Mesendoderm (in vitro differentiated cells): ENCODE data around the gene USP47.

Experiments used
- DNase-seq: peaks from one replicate; pipeline ENCODE4 v3.0.0; 2013
- H2AK5ac ChIP-seq: 2 replicates; pipeline ENCODE4 v1.6.1; 2013; ENCODE audit warnings: low read length, inconsistent platforms
- H2BK120ac ChIP-seq: 2 replicates; pipeline ENCODE4 v1.6.1; 2013; ENCODE audit warnings: low read depth, mild to moderate bottlenecking, low read length, moderate library complexity, mixed read lengths
- H2BK15ac ChIP-seq: replicated peaks from 2 replicates; pipeline ENCODE4 v1.6.1; 2013; ENCODE audit warnings: low read depth, mild to moderate bottlenecking, moderate library complexity
- H2BK5ac ChIP-seq: 2 replicates; pipeline ENCODE4 v1.6.1; 2013; ENCODE audit warnings: low read length, inconsistent platforms
- H3K18ac ChIP-seq: 2 replicates; pipeline ENCODE4 v1.6.1; 2013; ENCODE audit warnings: mild to moderate bottlenecking, low read length, mixed read lengths
- H3K23ac ChIP-seq: one replicate; pipeline ENCODE4 v1.6.1; 2013; ENCODE audit warnings: low read length
- H3K27ac ChIP-seq: 2 replicates; pipeline ENCODE4 v1.5.1; 2013; ENCODE audit warnings: low read depth, mild to moderate bottlenecking, inconsistent platforms, low read length, moderate library complexity
- H3K27me3 ChIP-seq: 2 replicates; pipeline ENCODE4 v1.6.1; 2013; ENCODE audit warnings: low read length, control low read depth, mild to moderate bottlenecking, inconsistent platforms; ENCODE audit not compliant: insufficient read depth, poor library complexity
- H3K36me3 ChIP-seq: 2 replicates; pipeline ENCODE4 v1.6.1; 2013; ENCODE audit warnings: low read length, inconsistent platforms; ENCODE audit not compliant: control insufficient read depth, insufficient read depth
- H3K4ac ChIP-seq: one replicate; pipeline ENCODE4 v1.6.1; 2013; ENCODE audit warnings: low read depth, mild to moderate bottlenecking, low read length, moderate library complexity
- H3K4me1 ChIP-seq: 2 replicates; pipeline ENCODE4 v1.6.1; 2013; ENCODE audit warnings: low read depth, low read length, inconsistent platforms; ENCODE audit not compliant: control insufficient read depth
- H3K4me2 ChIP-seq: 2 replicates; pipeline ENCODE4 v1.6.1; 2013; ENCODE audit warnings: low read length
- H3K4me3 ChIP-seq: 2 replicates; pipeline ENCODE4 v1.5.1; 2013; ENCODE audit warnings: mild to moderate bottlenecking, low read length
- H3K56ac ChIP-seq: one replicate; pipeline ENCODE4 v1.6.1; 2013; ENCODE audit warnings: low read length
- H3K79me1 ChIP-seq: 2 replicates; pipeline ENCODE4 v1.6.1; 2013; ENCODE audit warnings: low read length, inconsistent platforms
- H3K79me2 ChIP-seq: 2 replicates; pipeline ENCODE4 v1.6.1; 2013; ENCODE audit warnings: mild to moderate bottlenecking, low read length; ENCODE audit not compliant: control insufficient read depth, insufficient read depth
- H3K9ac ChIP-seq: 2 replicates; pipeline ENCODE4 v1.6.1; 2013; ENCODE audit warnings: low read length, inconsistent platforms
- H4K5ac ChIP-seq: one replicate; pipeline ENCODE4 v1.6.1; 2013; ENCODE audit warnings: low read length
- H4K8ac ChIP-seq: one replicate; pipeline ENCODE4 v1.6.1; 2013; ENCODE audit warnings: low read depth, mild to moderate bottlenecking, control low read depth, low read length, moderate library complexity
- WGBS: extraction: QIAGEN DNeasy Blood & Tissue Kit; methylation state at CpG from one replicate; pipeline ENCODE4 v1.1.7; 2013; ENCODE audit warnings: low lambda C conversion rate, missing lambda C conversion rate; ENCODE audit not compliant: insufficient coverage; ENCODE audit errors: extremely low coverage; 5-methylcytosine and 5-hydroxymethylcytosine counted together

Gene USP47

DNA sequence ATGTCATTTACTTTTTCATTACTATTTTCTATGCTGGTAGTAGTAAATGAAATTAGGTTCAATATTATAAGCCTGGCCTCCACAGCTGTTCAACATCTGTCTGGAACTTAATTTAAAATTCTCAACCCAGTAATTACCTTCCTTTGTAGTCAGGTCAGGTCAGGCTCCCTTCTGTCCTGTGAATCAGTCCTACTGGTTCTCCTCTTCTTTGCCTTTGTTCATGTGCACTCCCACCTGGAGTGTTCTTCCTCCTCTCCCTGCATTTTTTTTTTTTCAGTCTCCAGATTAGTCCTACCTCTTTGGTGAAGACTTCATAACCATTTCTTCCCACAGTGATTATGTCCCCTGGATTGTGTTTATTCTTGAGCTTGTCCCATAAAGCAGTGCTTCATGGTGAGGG lies 98.8 kb downstream of the USP47 start:
- peaks cover 4% of the 10 kb centered on the region for H3K36me3 ChIP-seq
- no peak overlapping the region for H3K9ac ChIP-seq
- no peak overlapping the region for H2BK120ac ChIP-seq
- H2BK15ac ChIP-seq: no peak overlapping the region
- no peak overlapping the region for H2AK5ac ChIP-seq
- H3K27ac ChIP-seq: no peak overlapping the region
- H3K4ac ChIP-seq: no peak overlapping the region
- H2BK5ac ChIP-seq: no peak overlapping the region
- no peak overlapping the region for H4K8ac ChIP-seq
- H3K4me3 ChIP-seq: no peak overlapping the region
- no peak overlapping the region for H4K5ac ChIP-seq
- H3K23ac ChIP-seq: no peak overlapping the region
- no peaks in the 10 kb centered on the region for H3K79me2 ChIP-seq
- no peak for DNase-seq
- H3K18ac ChIP-seq: no peak overlapping the region
- no peaks in the 10 kb centered on the region for H3K27me3 ChIP-seq
- H3K56ac ChIP-seq: no peak overlapping the region
- no peaks in the 10 kb centered on the region for H3K4me1 ChIP-seq
- no peak overlapping the region for H3K4me2 ChIP-seq
- H3K79me1 ChIP-seq: no peaks in the 10 kb centered on the region

DNA sequence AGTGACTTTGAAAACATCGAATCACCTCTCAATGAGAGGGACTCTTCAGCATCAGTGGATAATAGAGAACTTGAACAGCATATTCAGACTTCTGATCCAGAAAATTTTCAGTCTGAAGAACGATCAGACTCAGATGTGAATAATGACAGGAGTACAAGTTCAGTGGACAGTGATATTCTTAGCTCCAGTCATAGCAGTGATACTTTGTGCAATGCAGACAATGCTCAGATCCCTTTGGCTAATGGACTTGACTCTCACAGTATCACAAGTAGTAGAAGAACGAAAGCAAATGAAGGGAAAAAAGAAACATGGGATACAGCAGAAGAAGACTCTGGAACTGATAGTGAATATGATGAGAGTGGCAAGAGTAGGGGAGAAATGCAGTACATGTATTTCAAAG lies 100.9 kb downstream of the USP47 start:
- Histone ChIP-seq H3K4me3 (no peak overlapping the region), H2AK5ac (no peak overlapping the region), H3K79me1 (no peaks in the 10 kb centered on the region), H3K9ac (no peak overlapping the region), H2BK15ac (no peak overlapping the region), H3K36me3 (peaks cover 4% of the 10 kb centered on the region), H4K5ac (no peak overlapping the region), H2BK5ac (no peak overlapping the region), H4K8ac (no peak overlapping the region), H3K56ac (no peak overlapping the region), H3K18ac (no peak overlapping the region), H3K4me1 (no peaks in the 10 kb centered on the region), H3K4ac (no peak overlapping the region), H3K27me3 (no peaks in the 10 kb centered on the region), H3K27ac (no peak overlapping the region), H2BK120ac (no peak overlapping the region), H3K79me2 (no peaks in the 10 kb centered on the region), H3K4me2 (no peak overlapping the region), H3K23ac (no peak overlapping the region)
- DNase-seq: no peak
- no CpG with 5 or more reads among the region's 3 CpGs for WGBS

DNA sequence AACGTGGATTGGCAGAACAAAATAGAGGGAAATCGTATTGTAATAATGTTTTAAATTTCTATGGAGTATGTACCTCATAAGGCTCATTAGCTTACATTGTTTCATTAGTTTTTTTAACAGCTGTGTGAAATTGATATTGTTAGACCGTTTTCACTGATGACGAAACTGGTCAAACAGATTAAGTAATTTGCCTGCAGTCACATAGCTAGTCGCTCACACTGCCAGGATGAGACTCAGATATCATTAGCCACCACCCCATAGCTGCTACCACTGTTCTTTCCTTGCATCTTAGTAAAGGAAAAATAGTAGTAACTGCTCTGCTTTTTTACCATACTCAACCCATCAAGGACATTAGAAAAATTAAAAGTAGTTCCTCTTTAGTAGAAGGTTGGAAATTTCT lies 102.7 kb downstream of the USP47 start:
- WGBS: no CpG with 5 or more reads among the region's 5 CpGs
- Histone ChIP-seq H3K4me3 (no peak overlapping the region), H3K23ac (no peak overlapping the region), H2AK5ac (no peak overlapping the region), H3K79me1 (no peaks in the 10 kb centered on the region), H3K9ac (no peak overlapping the region), H3K27me3 (no peaks in the 10 kb centered on the region), H3K79me2 (no peaks in the 10 kb centered on the region), H4K5ac (no peak overlapping the region), H3K4me1 (no peaks in the 10 kb centered on the region), H3K27ac (no peak overlapping the region), H2BK5ac (no peak overlapping the region), H3K4me2 (no peak overlapping the region), H4K8ac (no peak overlapping the region), H3K36me3 (peaks cover 4% of the 10 kb centered on the region), H2BK15ac (no peak overlapping the region), H3K4ac (no peak overlapping the region), H3K18ac (no peak overlapping the region), H2BK120ac (no peak overlapping the region), H3K56ac (no peak overlapping the region)
- no peak for DNase-seq

DNA sequence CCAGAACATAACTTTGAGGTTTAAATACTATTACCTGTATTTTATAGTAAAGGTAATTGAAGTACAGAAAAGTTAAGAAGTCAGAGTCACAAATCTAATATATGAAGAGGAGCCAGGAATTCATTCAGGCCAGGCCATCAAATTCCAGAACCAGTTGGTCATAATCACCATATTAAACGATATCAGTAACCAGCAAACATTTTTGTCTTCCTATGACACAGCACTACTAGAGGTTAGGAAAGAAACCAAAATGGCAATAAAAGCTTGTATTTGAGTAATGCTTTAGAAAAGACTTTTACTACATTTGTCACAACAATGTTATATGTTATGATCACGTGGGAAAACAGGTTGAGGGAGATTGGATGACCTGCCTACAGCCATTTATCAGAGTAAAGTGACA lies 104.4 kb downstream of the USP47 start:
- Histone ChIP-seq H2BK120ac (no peak overlapping the region), H3K56ac (no peak overlapping the region), H3K4ac (no peak overlapping the region), H4K8ac (no peak overlapping the region), H2BK15ac (no peak overlapping the region), H3K23ac (no peak overlapping the region), H3K79me1 (no peaks in the 10 kb centered on the region), H3K4me3 (no peak overlapping the region), H2AK5ac (no peak overlapping the region), H3K4me2 (no peak overlapping the region), H3K27me3 (no peaks in the 10 kb centered on the region), H2BK5ac (no peak overlapping the region), H3K36me3 (peaks cover 4% of the 10 kb centered on the region), H3K4me1 (no peaks in the 10 kb centered on the region), H3K27ac (no peak overlapping the region), H3K79me2 (no peaks in the 10 kb centered on the region), H4K5ac (no peak overlapping the region), H3K9ac (no peak overlapping the region), H3K18ac (no peak overlapping the region)
- WGBS: no CpG with 5 or more reads among the region's 2 CpGs
- no peak for DNase-seq

DNA sequence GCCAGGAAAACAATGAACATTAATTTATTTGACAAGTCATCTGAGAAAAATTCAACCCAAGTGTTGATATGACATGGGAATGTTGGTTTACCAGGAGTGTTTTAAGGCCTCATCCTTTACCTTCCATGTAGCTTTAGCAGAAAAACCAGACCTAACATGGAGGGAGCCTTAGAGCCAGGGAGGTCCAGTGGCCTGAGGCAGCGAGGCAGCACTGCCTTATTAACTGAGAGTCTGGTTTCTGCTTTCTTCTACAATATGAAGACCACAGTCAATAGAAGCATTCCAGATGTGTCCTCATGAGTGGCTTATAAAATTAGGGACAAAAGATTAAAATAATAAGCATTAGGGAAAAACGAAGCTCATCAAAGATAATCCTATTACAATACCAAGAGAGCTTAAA lies 105.1 kb downstream of the USP47 start:
- Histone ChIP-seq H3K4ac (no peak overlapping the region), H3K4me3 (no peak overlapping the region), H3K79me2 (no peaks in the 10 kb centered on the region), H4K8ac (no peak overlapping the region), H2BK5ac (no peak overlapping the region), H3K18ac (no peak overlapping the region), H3K23ac (no peak overlapping the region), H4K5ac (no peak overlapping the region), H3K4me2 (no peak overlapping the region), H3K4me1 (no peaks in the 10 kb centered on the region), H3K36me3 (peaks cover 4% of the 10 kb centered on the region), H3K56ac (no peak overlapping the region), H2BK120ac (no peak overlapping the region), H3K79me1 (no peaks in the 10 kb centered on the region), H2AK5ac (no peak overlapping the region), H3K9ac (no peak overlapping the region), H2BK15ac (no peak overlapping the region), H3K27me3 (no peaks in the 10 kb centered on the region), H3K27ac (no peak overlapping the region)
- WGBS: no CpG with 5 or more reads among the region's 2 CpGs
- DNase-seq: no peak

DNA sequence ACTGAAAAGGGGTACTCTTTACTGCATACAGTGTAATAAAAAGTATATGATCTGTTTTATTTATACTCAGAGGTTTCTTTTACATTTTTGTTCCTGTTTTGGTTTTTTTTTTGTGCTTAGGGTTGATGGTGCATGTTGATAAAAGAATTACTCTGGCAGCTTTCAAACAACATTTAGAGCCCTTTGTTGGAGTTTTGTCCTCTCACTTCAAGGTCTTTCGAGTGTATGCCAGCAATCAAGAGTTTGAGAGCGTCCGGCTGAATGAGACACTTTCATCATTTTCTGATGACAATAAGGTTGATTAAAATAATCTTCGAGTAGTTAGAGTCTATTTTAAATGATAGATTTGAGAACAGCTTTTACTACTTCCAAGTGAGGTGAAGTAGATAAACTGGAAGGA lies 106.1 kb downstream of the USP47 start:
- no peak overlapping the region for H4K8ac ChIP-seq
- no CpG with 5 or more reads among the region's 4 CpGs for WGBS
- DNase-seq: no peak
- no peaks in the 10 kb centered on the region for H3K79me1 ChIP-seq
- H3K23ac ChIP-seq: no peak overlapping the region
- H2BK5ac ChIP-seq: no peak overlapping the region
- no peak overlapping the region for H4K5ac ChIP-seq
- no peak overlapping the region for H2BK15ac ChIP-seq
- no peaks in the 10 kb centered on the region for H3K27me3 ChIP-seq
- no peak overlapping the region for H3K27ac ChIP-seq
- no peaks in the 10 kb centered on the region for H3K79me2 ChIP-seq
- H2BK120ac ChIP-seq: no peak overlapping the region
- no peak overlapping the region for H3K4ac ChIP-seq
- no peak overlapping the region for H3K4me2 ChIP-seq
- H3K4me1 ChIP-seq: no peaks in the 10 kb centered on the region
- H3K56ac ChIP-seq: no peak overlapping the region
- no peak overlapping the region for H2AK5ac ChIP-seq
- no peak overlapping the region for H3K9ac ChIP-seq
- H3K36me3 ChIP-seq: no peaks in the 10 kb centered on the region
- no peak overlapping the region for H3K18ac ChIP-seq
- no peak overlapping the region for H3K4me3 ChIP-seq
